HUDEP-2 (cell line): Measurements from ENCODE around the gene DPM2.

Experiments used
- DNase-seq, 76 experiments: peaks; one replicate each; lab custom pipeline; 2025; ENCODE audit not compliant: unreplicated experiment in 76 of 76; lab: John Stamatoyannopoulos, UW

DPM2 gene, protein sequence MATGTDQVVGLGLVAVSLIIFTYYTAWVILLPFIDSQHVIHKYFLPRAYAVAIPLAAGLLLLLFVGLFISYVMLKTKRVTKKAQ

GRCh38 chr9:127937388-127938297, at the start of gene DPM2:
Gene DPM2 (minus strand): TSS chr9:127937854. CDS start chr9:127937820, 34 bp downstream.
- DNase-seq: peak in 71 of 76 experiments; percentile 34 to 87 (median 76)

DNA sequence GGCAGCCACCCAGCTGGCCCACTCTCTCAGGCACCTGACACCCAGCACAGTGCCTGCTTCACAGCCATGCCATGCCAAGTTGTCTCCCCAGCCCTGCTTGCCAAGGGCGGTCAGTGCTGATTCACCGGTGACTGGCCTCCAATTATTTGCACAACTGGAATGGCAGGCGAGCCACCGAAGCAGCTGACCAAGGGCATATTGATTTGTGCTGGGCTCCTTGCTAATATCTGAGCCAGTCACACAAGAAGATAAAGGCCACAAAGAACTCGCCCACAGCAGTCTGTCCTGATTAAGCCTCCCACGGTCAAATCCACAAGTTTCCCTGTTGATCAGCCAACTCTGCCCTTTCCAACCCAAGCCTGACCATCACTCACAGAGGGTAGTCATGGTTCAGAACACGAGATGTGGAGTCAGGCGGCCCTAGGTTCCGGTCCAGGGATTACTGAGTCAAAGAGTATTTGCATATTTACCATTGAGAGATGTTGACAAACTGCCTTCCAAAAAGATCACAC, 49.5 kb upstream of the DPM2 start:
- peak in 2 of 76 experiments; percentile 9 to 23 for DNase-seq

- no peak for DNase-seq
These were observed 47.4 kb upstream of the DPM2 start for GRCh38 chr9:127985011-127985410.

GRCh38 chr9:127983847-127984289, 46.2 kb upstream of the DPM2 start:
- no peak for DNase-seq

GRCh38 chr9:127982912-127983311, 45.3 kb upstream of the DPM2 start:
- DNase-seq: no peak

DNA sequence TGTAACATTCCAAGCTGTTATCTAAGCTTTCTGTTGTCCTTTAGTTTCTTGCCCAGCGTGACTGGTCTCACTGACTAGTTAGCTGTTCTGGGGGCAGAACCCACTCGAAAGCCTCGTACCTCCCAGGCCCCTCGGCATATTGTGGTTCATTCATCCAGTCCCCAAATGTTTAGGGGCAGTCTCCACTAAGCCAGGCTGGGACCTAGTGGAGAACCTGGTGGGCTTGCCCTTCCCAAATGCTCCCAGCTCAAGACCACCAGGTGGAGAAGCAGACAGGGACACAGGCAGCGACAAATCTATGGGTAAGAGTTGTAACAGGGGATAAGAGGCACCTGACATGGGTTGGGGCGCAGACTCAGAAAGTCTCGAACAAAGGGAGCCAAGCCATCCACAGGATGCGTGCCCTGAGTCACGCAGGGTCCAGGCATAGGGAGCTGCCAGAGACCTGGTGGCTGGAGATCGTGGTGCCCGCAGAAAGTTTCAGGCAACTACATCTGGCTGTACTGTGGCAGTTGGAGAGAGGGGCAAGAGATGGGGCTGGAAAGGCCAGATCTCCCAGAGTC, 44.0 kb upstream of the DPM2 start:
- DNase-seq: peak in 1 of 76 experiments; percentile 50

GRCh38 chr9:127980706-127981558, 43.3 kb upstream of the DPM2 start, which contains the start of gene EEIG1:
Gene EEIG1 (minus strand): TSS chr9:127980989. CDS start chr9:127980137, 852 bp downstream.
- DNase-seq: peak in 74 of 76 experiments; percentile 25 to 96 (median 85)

GRCh38 chr9:127980060-127980705, 42.5 kb upstream of the DPM2 start:
- peak in 5 of 76 experiments; percentile 14 to 62 (median 28) for DNase-seq

GRCh38 chr9:127979333-127980059, 41.8 kb upstream of the DPM2 start:
- DNase-seq: peak in 25 of 76 experiments; percentile 8 to 55 (median 24)

GRCh38 chr9:127979015-127979332, 41.3 kb upstream of the DPM2 start:
- no peak for DNase-seq

DNA sequence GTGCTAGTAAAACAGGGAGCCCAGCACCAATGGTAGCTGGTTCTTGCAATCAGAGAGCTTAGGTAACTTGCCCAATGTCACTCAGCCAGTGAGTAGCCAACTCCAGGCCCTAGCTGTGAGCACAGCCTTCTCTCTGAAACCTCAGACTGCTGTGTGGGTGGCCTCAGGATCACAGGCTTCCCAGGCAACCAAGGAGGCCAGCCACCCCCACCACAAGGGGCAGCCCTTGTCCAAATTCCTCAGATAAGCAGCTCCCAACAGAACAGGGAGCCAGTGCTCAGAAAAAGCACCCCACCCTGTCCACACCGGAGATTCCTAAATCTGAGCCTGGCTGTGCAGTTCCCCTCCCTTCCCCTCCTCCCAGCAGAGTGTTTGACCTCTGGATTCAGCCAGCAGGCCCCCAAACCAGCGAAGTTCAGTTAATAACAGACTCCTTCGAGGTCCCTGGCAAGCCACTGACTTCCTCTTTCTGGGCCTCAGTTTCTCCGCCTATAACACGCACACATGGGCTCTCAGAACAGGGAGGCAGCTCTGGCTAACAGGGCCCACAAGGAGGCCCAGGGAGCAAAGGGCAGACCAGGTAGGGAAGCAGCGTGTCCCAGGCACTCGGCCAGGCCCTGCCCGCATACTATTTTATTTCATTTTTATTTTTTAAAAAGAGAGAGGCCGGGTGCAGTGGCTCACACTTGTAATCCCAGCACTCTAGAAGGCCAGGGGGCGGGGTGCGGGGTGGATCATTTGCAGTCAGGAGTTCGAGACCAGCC, 40.4 kb upstream of the DPM2 start:
- DNase-seq: peak in 13 of 76 experiments; percentile 8 to 49 (median 17)

- no peak for DNase-seq
These were observed 39.6 kb upstream of the DPM2 start for GRCh38 chr9:127977009-127977883.

GRCh38 chr9:127976498-127976897, 38.8 kb upstream of the DPM2 start:
- DNase-seq: no peak

GRCh38 chr9:127975376-127976315, 38.0 kb upstream of the DPM2 start:
- DNase-seq: no peak

DNA sequence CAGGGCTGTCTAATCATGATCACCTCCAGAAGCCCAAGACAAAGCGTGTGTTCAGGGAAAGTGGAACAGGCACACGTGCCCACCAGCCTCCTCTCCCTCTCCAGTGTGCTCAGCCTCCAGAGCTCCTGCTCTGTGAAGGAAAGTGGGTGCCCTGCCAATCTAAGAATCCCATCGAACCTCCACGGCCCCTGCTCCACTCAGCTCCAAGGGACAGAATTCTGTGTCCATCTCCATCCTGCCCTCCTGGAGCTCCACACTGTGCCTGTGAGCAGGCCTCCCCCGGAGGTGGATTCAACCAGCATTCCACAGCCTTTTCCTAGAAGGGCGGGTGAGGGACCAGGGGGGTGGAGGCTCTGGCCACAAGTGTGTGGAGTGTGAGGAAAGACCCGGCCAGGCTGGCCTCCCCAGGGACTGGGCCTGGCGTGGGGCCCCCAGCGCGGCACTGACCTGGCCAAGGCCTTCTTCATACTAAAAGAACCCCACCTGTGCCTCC, 37.2 kb upstream of the DPM2 start:
- DNase-seq: no peak

GRCh38 chr9:127974001-127974768, 36.5 kb upstream of the DPM2 start:
- DNase-seq: no peak
